Measurements from ENCODE around the gene CCNYL1.

Gene CCNYL1

GRCh38 chr2:207779523-207779922, 68.1 kb downstream of the CCNYL1 start:
- H3K4me1 ChIP-seq: no peaks in the 10 kb centered on the region
- no peak overlapping the region for H3K4me3 ChIP-seq (ENCODE audit: low read depth, low read length)
- no peaks in the 10 kb centered on the region for H3K36me3 ChIP-seq (ENCODE audit: control insufficient read depth, insufficient read depth, low read length)
- no peak overlapping the region for H3K9ac ChIP-seq
- no peaks in the 10 kb centered on the region for H3K79me2 ChIP-seq
- no peak for TF ChIP-seq CTCF (IDR thresholded peaks at IDR 0.05)
- H3K9me3 ChIP-seq (ENCODE audit: control insufficient read depth, low read length): no peaks in the 10 kb centered on the region
- no peak overlapping the region for H2AFZ ChIP-seq
- H3K27ac ChIP-seq: no peak overlapping the region
- H3K4me2 ChIP-seq (ENCODE audit: low read length): no peak overlapping the region
- no peaks in the 10 kb centered on the region for H3K27me3 ChIP-seq (ENCODE audit: control insufficient read depth, insufficient read depth, low read length)

- Histone ChIP-seq H3K9ac (no peak overlapping the region), H3K4me1 (no peaks in the 10 kb centered on the region), H3K79me2 (no peaks in the 10 kb centered on the region), H3K9me3 (ENCODE audit: control insufficient read depth, low read length) (no peaks in the 10 kb centered on the region), H3K27ac (no peak overlapping the region), H3K27me3 (ENCODE audit: control insufficient read depth, insufficient read depth, low read length) (no peaks in the 10 kb centered on the region), H2AFZ (no peak overlapping the region), H3K36me3 (ENCODE audit: control insufficient read depth, insufficient read depth, low read length) (no peaks in the 10 kb centered on the region), H3K4me3 (ENCODE audit: low read depth, low read length) (no peak overlapping the region), H3K4me2 (ENCODE audit: low read length) (no peak overlapping the region)
- no peak for TF ChIP-seq CTCF (IDR thresholded peaks at IDR 0.05)
Measured at GRCh38 chr2:207782238-207783030, 71.0 kb downstream of the CCNYL1 start.

- H3K9me3 ChIP-seq (ENCODE audit: control insufficient read depth, low read length): no peaks in the 10 kb centered on the region
- H3K79me2 ChIP-seq: no peaks in the 10 kb centered on the region
- H3K9ac ChIP-seq: no peak overlapping the region
- H2AFZ ChIP-seq: no peak overlapping the region
- H3K4me2 ChIP-seq (ENCODE audit: low read length): no peak overlapping the region
- H3K36me3 ChIP-seq (ENCODE audit: control insufficient read depth, insufficient read depth, low read length): no peaks in the 10 kb centered on the region
- no peaks in the 10 kb centered on the region for H3K27me3 ChIP-seq (ENCODE audit: control insufficient read depth, insufficient read depth, low read length)
- no peaks in the 10 kb centered on the region for H3K4me1 ChIP-seq
- TF ChIP-seq CTCF (IDR thresholded peaks at IDR 0.05): no peak
- no peak overlapping the region for H3K27ac ChIP-seq
- no peak overlapping the region for H3K4me3 ChIP-seq (ENCODE audit: low read depth, low read length)
Measured at GRCh38 chr2:207783514-207783913, 72.1 kb downstream of the CCNYL1 start.

GRCh38 chr2:207784898-207785297, 73.5 kb downstream of the CCNYL1 start:
- no peak overlapping the region for H3K27ac ChIP-seq
- no peak overlapping the region for H2AFZ ChIP-seq
- TF ChIP-seq CTCF (IDR thresholded peaks at IDR 0.05): no peak
- no peak overlapping the region for H3K9ac ChIP-seq
- no peak overlapping the region for H3K4me3 ChIP-seq (ENCODE audit: low read depth, low read length)
- no peaks in the 10 kb centered on the region for H3K27me3 ChIP-seq (ENCODE audit: control insufficient read depth, insufficient read depth, low read length)
- H3K4me1 ChIP-seq: no peaks in the 10 kb centered on the region
- H3K4me2 ChIP-seq (ENCODE audit: low read length): no peak overlapping the region
- H3K79me2 ChIP-seq: no peaks in the 10 kb centered on the region
- no peaks in the 10 kb centered on the region for H3K9me3 ChIP-seq (ENCODE audit: control insufficient read depth, low read length)
- H3K36me3 ChIP-seq (ENCODE audit: control insufficient read depth, insufficient read depth, low read length): no peaks in the 10 kb centered on the region

GRCh38 chr2:207787017-207787416, 75.6 kb downstream of the CCNYL1 start:
- Histone ChIP-seq H3K9ac (no peak overlapping the region), H3K9me3 (ENCODE audit: control insufficient read depth, low read length) (no peaks in the 10 kb centered on the region), H3K27me3 (ENCODE audit: control insufficient read depth, insufficient read depth, low read length) (no peaks in the 10 kb centered on the region), H3K4me1 (no peaks in the 10 kb centered on the region), H3K79me2 (no peaks in the 10 kb centered on the region), H3K4me3 (ENCODE audit: low read depth, low read length) (no peak overlapping the region), H3K36me3 (ENCODE audit: control insufficient read depth, insufficient read depth, low read length) (no peaks in the 10 kb centered on the region), H2AFZ (no peak overlapping the region), H3K27ac (no peak overlapping the region), H3K4me2 (ENCODE audit: low read length) (no peak overlapping the region)
- no peak for TF ChIP-seq CTCF (IDR thresholded peaks at IDR 0.05)
